ENCODE measurements around the gene KRT80.
"Not testable (repeated sequence)": the region's sequence is repeated elsewhere in the genome, so short reads cannot be mapped to it uniquely, and the experiment has no call there.

The KRT80 gene

GRCh38 chr12:52191841-52192791 lies at the start of gene KRT80:
TSS of gene KRT80 (minus strand) at chr12:52192014. CDS start at chr12:52191902, 112 bp downstream.
- DNase-seq (ENCODE audit: low spot score) = peak; percentile 99

- no peak for DNase-seq (ENCODE audit: low spot score)
Observed at GRCh38 chr12:52241205-52241842, 49.5 kb upstream of the KRT80 start.

- DNase-seq (ENCODE audit: low spot score) = not testable (repeated sequence)
Observed at GRCh38 chr12:52240247-52240646, 48.4 kb upstream of the KRT80 start.

- no peak for DNase-seq (ENCODE audit: low spot score)
Observed at GRCh38 chr12:52239767-52240166, 48.0 kb upstream of the KRT80 start.

GRCh38 chr12:52238916-52239646 lies 47.3 kb upstream of the KRT80 start:
- no peak for DNase-seq (ENCODE audit: low spot score)

GRCh38 chr12:52238207-52238840 lies 46.5 kb upstream of the KRT80 start:
- no peak for DNase-seq (ENCODE audit: low spot score)

- DNase-seq (ENCODE audit: low spot score) = no peak
Observed at GRCh38 chr12:52236386-52237050, 44.7 kb upstream of the KRT80 start.

GRCh38 chr12:52235822-52236361 lies 44.1 kb upstream of the KRT80 start:
- DNase-seq (ENCODE audit: low spot score) = peak; percentile 79

GRCh38 chr12:52235001-52235764 lies 43.4 kb upstream of the KRT80 start:
- DNase-seq (ENCODE audit: low spot score) = no peak

- DNase-seq (ENCODE audit: low spot score) = no peak
Observed at GRCh38 chr12:52234223-52234810, 42.5 kb upstream of the KRT80 start.

- DNase-seq (ENCODE audit: low spot score) = no peak
Observed at GRCh38 chr12:52233462-52234207, 41.8 kb upstream of the KRT80 start.

GRCh38 chr12:52232674-52233461 lies 41.1 kb upstream of the KRT80 start, which contains the start of gene KRT7:
TSS of gene KRT7 (plus strand) at chr12:52233243. CDS start at chr12:52233297, 54 bp downstream.
- no peak for DNase-seq (ENCODE audit: low spot score)

GRCh38 chr12:52232203-52232673 lies 40.4 kb upstream of the KRT80 start:
- DNase-seq (ENCODE audit: low spot score) = no peak

GRCh38 chr12:52231305-52232202 lies 39.7 kb upstream of the KRT80 start:
- no peak for DNase-seq (ENCODE audit: low spot score)

- DNase-seq (ENCODE audit: low spot score) = peak; percentile 41
Observed at GRCh38 chr12:52230364-52231281, 38.8 kb upstream of the KRT80 start.

- no peak for DNase-seq (ENCODE audit: low spot score)
Observed at GRCh38 chr12:52229836-52230343, 38.1 kb upstream of the KRT80 start.

Data from SW480 (cell line).